Liver (tissue), 9 donors: ENCODE results near the gene PLEKHO2. TPM values are rescaled to one million over a fixed set of nuclear protein-coding genes. Genes with fewer than 3 reads are reported as not detected.

Experiments
- DNase-seq: peaks from one replicate; pipeline ENCODE4 v3.0.0-alpha.2; 2017; ENCODE audit warnings: low spot score
- H3K27ac ChIP-seq, 2 donors: one replicate each; pipeline ENCODE4 v1.7.0; 2013; ENCODE audit warnings: inconsistent platforms in 2 of 2, low read length in 2 of 2, control low read depth in 1 of 2, low read depth in 1 of 2, mild to moderate bottlenecking in 1 of 2
- H3K27me3 ChIP-seq, 4 donors: one replicate each; pipeline versions ENCODE4 v1.6.1 to v1.7.0; 2013; ENCODE audit warnings: low read length in 3 of 4, inconsistent platforms in 1 of 4, mild to moderate bottlenecking in 1 of 4, moderate library complexity in 1 of 4; ENCODE audit not compliant: control insufficient read depth in 4 of 4, insufficient read depth in 4 of 4
- H3K36me3 ChIP-seq, 4 donors: one replicate each; pipeline versions ENCODE4 v1.6.1 to v1.7.0; 2013; ENCODE audit warnings: low read length in 3 of 4, mild to moderate bottlenecking in 3 of 4, low read depth in 1 of 4, moderate library complexity in 1 of 4; ENCODE audit not compliant: control insufficient read depth in 4 of 4, insufficient read depth in 3 of 4
- H3K4me1 ChIP-seq, 4 donors: one replicate each; pipeline versions ENCODE4 v1.6.1 to v1.7.0; 2013; ENCODE audit warnings: low read length in 3 of 4, mild to moderate bottlenecking in 3 of 4, moderate library complexity in 1 of 4; ENCODE audit not compliant: control insufficient read depth in 4 of 4, insufficient read depth in 4 of 4
- H3K4me3 ChIP-seq, 3 donors: one replicate each; pipeline versions ENCODE4 v1.6.1 to v1.7.0; 2013; ENCODE audit warnings: low read length in 3 of 3, control low read depth in 1 of 3, low read depth in 1 of 3, mild to moderate bottlenecking in 1 of 3
- H3K9ac ChIP-seq, 2 donors: one replicate each; pipeline ENCODE4 v1.7.0; 2013; ENCODE audit warnings: low read length in 2 of 2, mild to moderate bottlenecking in 2 of 2, moderate library complexity in 2 of 2, control low read depth in 1 of 2, low read depth in 1 of 2
- H3K9me3 ChIP-seq, 4 donors: one replicate each; pipeline versions ENCODE4 v1.6.1 to v1.7.0; 2013; ENCODE audit warnings: low read length in 3 of 4; ENCODE audit not compliant: control insufficient read depth in 4 of 4
- EGR1 ChIP-seq, 2 donors: IDR thresholded peaks; 2 replicates each; pipeline ENCODE4 v1.6.1; 2016 to 2018; ENCODE audit warnings: antibody characterized with exemption in 2 of 2, low read depth in 2 of 2
- FOXA1 ChIP-seq: IDR thresholded peaks from 2 replicates; pipeline ENCODE4 v1.6.1; 2016; ENCODE audit warnings: antibody characterized with exemption
- FOXA2 ChIP-seq: IDR thresholded peaks from 2 replicates; pipeline ENCODE4 v1.6.1; 2016; ENCODE audit warnings: antibody characterized with exemption
- GABPA ChIP-seq, 2 donors: IDR thresholded peaks in 1 of 2; conservative IDR thresholded peaks in 1 of 2; 2 replicates each; pipeline ENCODE4 v1.6.1; 2016; ENCODE audit warnings: antibody characterized with exemption in 2 of 2, mild to moderate bottlenecking in 1 of 2, moderate library complexity in 1 of 2
- HNF4G ChIP-seq: IDR thresholded peaks from 2 replicates; pipeline ENCODE4 v1.6.1; 2016; ENCODE audit warnings: antibody characterized with exemption
- JUND ChIP-seq, 2 donors: IDR thresholded peaks; 2 replicates each; pipeline ENCODE4 v1.6.1; 2016; ENCODE audit warnings: antibody characterized with exemption in 2 of 2
- NR2F2 ChIP-seq: IDR thresholded peaks from 2 replicates; pipeline ENCODE4 v1.6.1; 2016; ENCODE audit warnings: antibody characterized with exemption
- RAD21 ChIP-seq, 2 donors: IDR thresholded peaks; 2 replicates each; pipeline ENCODE4 v1.6.1; 2016; ENCODE audit warnings: antibody characterized with exemption in 2 of 2, mild to moderate bottlenecking in 2 of 2
- REST ChIP-seq: IDR thresholded peaks from 2 replicates; pipeline ENCODE4 v1.6.1; 2016; ENCODE audit warnings: antibody characterized with exemption, mild to moderate bottlenecking
- RXRA ChIP-seq, 2 donors: IDR thresholded peaks; 2 replicates each; pipeline ENCODE4 v1.6.1; 2017 to 2018; ENCODE audit warnings: antibody characterized with exemption in 2 of 2, mild to moderate bottlenecking in 1 of 2
- SP1 ChIP-seq: IDR thresholded peaks from 2 replicates; pipeline ENCODE4 v1.6.1; 2018; ENCODE audit warnings: antibody characterized with exemption, mild to moderate bottlenecking
- TAF1 ChIP-seq: conservative IDR thresholded peaks from 2 replicates; pipeline ENCODE4 v1.6.1; 2016; ENCODE audit warnings: antibody characterized with exemption, mild to moderate bottlenecking
- YY1 ChIP-seq: IDR thresholded peaks from 2 replicates; pipeline ENCODE4 v1.6.1; 2016; ENCODE audit warnings: antibody characterized with exemption, mild to moderate bottlenecking
- ZBTB33 ChIP-seq: IDR thresholded peaks from 2 replicates; pipeline ENCODE4 v1.6.1; 2016; ENCODE audit warnings: antibody characterized with exemption
- WGBS: extraction: QIAGEN DNeasy Blood & Tissue Kit; methylation state at CpG from one replicate; pipeline ENCODE4 v1.1.7; 2013; 5-methylcytosine and 5-hydroxymethylcytosine counted together
- polyA plus RNA-seq, 2 donors: library from polyadenylated mRNA; stranded (reverse) in 1 of 2; unstranded in 1 of 2; fragments of 200-250 nt in 1 of 2; fragments of >200 nt in 1 of 2; fragmentation: Nextera tagmentation in 1 of 2; extraction: Ambion mirVana in 1 of 2; gene quantifications; one replicate each; pipeline versions ENCODE4 v1.2.1 to v1.2.3, GENCODE V29; 2013 to 2015
- total RNA-seq, 2 donors: library from RNA; depleted of rRNA; stranded (reverse); fragments of >200 nt; gene quantifications; one replicate each; pipeline ENCODE4 v1.2.3, GENCODE V29; 2014
- TF ChIP-seq, protein P1 (sequence below): IDR thresholded peaks from 2 replicates; pipeline ENCODE4 v1.6.1; 2016; ENCODE audit warnings: antibody characterized with exemption
- TF ChIP-seq, protein P2 (sequence below): fragments of 150-350 bp; IDR thresholded peaks from 2 replicates; pipeline ENCODE4 v1.5.1; 2017; ENCODE audit warnings: improper control_type of control experiment, low read depth, low read length; ENCODE audit not compliant: missing input control
- donor health status: healthy.
- donor health status: healthy.
- donor health status: healthy.
- donor health status: healthy.
- donor health status: healthy.

Gene PLEKHO2
- total and polyA plus RNA-seq, 4 donors, result 2.0 to 11.3 (median 8.5) TPM

DNA sequence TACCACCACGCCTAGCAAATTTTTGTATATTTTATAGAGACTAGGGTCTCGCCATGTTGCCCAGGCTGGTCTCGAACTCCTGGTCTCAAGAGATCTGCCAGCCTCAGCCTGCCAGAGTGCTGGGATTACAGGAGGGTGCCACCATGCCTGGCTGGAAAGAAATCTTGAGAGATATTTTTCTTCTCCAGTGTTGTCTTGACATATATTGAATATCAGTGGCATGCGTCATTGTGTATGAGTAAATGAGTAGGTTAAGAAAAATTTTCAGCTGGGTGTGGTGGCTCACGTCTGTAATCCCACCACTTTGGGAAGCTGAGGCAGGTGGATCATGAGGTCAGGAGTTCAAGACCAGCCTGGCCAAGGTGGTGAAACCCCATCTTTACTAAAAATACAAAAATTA lies 12.7 kb upstream of the PLEKHO2 start:
- H3K4me1 ChIP-seq, result peaks cover 10 to 21% (median 17%) of the 10 kb centered on the region in 4 donors
- no peaks in the 10 kb centered on the region for H3K36me3 ChIP-seq
- H3K9me3 ChIP-seq, result no peaks in the 10 kb centered on the region
- H3K4me3 ChIP-seq, result no peak overlapping the region
- TF ChIP-seq NR2F2 (no peak), RXRA (IDR thresholded peaks at IDR 0.05) (no peak), FOXA1 (no peak), EGR1 (IDR thresholded peaks at IDR 0.05; ENCODE audit: low read depth in 2 of 2) (no peak), HNF4G (no peak), REST (no peak), FOXA2 (no peak), SP1 (no peak), GABPA (IDR thresholded peaks at IDR 0.05 in 1 of 2, conservative IDR thresholded peaks at IDR 0.05 in 1 of 2) (no peak), YY1 (no peak), RAD21 (IDR thresholded peaks at IDR 0.05) (no peak), ZBTB33 (no peak)
- TF ChIP-seq, protein P1, sequence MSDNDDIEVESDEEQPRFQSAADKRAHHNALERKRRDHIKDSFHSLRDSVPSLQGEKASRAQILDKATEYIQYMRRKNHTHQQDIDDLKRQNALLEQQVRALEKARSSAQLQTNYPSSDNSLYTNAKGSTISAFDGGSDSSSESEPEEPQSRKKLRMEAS, result no peak
- TF ChIP-seq, protein P2, sequence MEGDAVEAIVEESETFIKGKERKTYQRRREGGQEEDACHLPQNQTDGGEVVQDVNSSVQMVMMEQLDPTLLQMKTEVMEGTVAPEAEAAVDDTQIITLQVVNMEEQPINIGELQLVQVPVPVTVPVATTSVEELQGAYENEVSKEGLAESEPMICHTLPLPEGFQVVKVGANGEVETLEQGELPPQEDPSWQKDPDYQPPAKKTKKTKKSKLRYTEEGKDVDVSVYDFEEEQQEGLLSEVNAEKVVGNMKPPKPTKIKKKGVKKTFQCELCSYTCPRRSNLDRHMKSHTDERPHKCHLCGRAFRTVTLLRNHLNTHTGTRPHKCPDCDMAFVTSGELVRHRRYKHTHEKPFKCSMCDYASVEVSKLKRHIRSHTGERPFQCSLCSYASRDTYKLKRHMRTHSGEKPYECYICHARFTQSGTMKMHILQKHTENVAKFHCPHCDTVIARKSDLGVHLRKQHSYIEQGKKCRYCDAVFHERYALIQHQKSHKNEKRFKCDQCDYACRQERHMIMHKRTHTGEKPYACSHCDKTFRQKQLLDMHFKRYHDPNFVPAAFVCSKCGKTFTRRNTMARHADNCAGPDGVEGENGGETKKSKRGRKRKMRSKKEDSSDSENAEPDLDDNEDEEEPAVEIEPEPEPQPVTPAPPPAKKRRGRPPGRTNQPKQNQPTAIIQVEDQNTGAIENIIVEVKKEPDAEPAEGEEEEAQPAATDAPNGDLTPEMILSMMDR, result no peak
- WGBS, result 95% methylated on average over 5 of the region's 5 CpGs
- H3K9ac ChIP-seq, result no peak overlapping the region
- H3K27me3 ChIP-seq, result no peaks in the 10 kb centered on the region
- no peak for DNase-seq
- no peak overlapping the region for H3K27ac ChIP-seq

GRCh38 chr15:64833690-64834089 lies 8.0 kb upstream of the PLEKHO2 start:
- Histone ChIP-seq H3K27me3 (no peaks in the 10 kb centered on the region), H3K4me1 (peaks cover 0 to 8% (median 0%) of the 10 kb centered on the region in 4 donors), H3K36me3 (no peaks in the 10 kb centered on the region), H3K9ac (no peak overlapping the region), H3K9me3 (no peaks in the 10 kb centered on the region), H3K4me3 (no peak overlapping the region), H3K27ac (no peak overlapping the region)
- TF ChIP-seq FOXA1 (no peak), YY1 (no peak), RXRA (IDR thresholded peaks at IDR 0.05) (no peak), SP1 (no peak), JUND (IDR thresholded peaks at IDR 0.05) (no peak), ZBTB33 (no peak), GABPA (IDR thresholded peaks at IDR 0.05 in 1 of 2, conservative IDR thresholded peaks at IDR 0.05 in 1 of 2) (no peak), EGR1 (IDR thresholded peaks at IDR 0.05; ENCODE audit: low read depth in 2 of 2) (no peak), TAF1 (no peak), NR2F2 (no peak), FOXA2 (no peak)
- TF ChIP-seq, protein P2, result no peak
- no peak for DNase-seq
- 96% methylated on average over 4 of the region's 4 CpGs for WGBS
